Mucosa of descending colon (tissue), 3 donors: Measurements from ENCODE around the gene MROH2A. TPM values are rescaled to one million over a fixed set of nuclear protein-coding genes. Genes with fewer than 3 reads are reported as not detected.
A peak's percentile ranks its signal among the peaks of the same experiment; 100 is the strongest.

Source experiments
- ATAC-seq: fragments of 200-7000 bp; cut with Tn5 transposase; one replicate; pipeline ENCODE4 v1.9.1; 2020; ENCODE audit warnings: mild to moderate bottlenecking, moderate library complexity
- DNase-seq, 3 donors: peaks; one replicate each; pipeline ENCODE4 v3.0.0-alpha.2; 2020
- H3K36me3 ChIP-seq: fragments of 200-600 bp; one replicate; pipeline ENCODE4 v1.8.0; 2021; ENCODE audit warnings: low read depth, mild to moderate bottlenecking
- H3K4me1 ChIP-seq: fragments of 200-600 bp; one replicate; pipeline ENCODE4 v1.8.0; 2021; ENCODE audit warnings: low read depth, mild to moderate bottlenecking
- H3K4me3 ChIP-seq: fragments of 200-600 bp; one replicate; pipeline ENCODE4 v1.8.0; 2021; ENCODE audit warnings: mild to moderate bottlenecking
- H3K9me3 ChIP-seq: fragments of 200-600 bp; one replicate; pipeline ENCODE4 v1.8.0; 2021; ENCODE audit warnings: mild to moderate bottlenecking
- CTCF ChIP-seq: fragments of 200-600 bp; IDR thresholded peaks from one replicate; pipeline ENCODE4 v1.8.0; 2022; ENCODE audit warnings: antibody characterized with exemption, mild to moderate bottlenecking
- intact Hi-C, 2 donors: fragments of 100-400 bp; cut with DNase I in 1 of 2; cut with micrococcal nuclease in 1 of 2; formaldehyde crosslinking; loops; one replicate each; pipeline versions ENCODE4 v1.11.0 to v1.11.1; 2022; cut with DNase I, micrococcal nuclease
- total RNA-seq, 3 donors: library from RNA; stranded (reverse); fragmentation: NEBNext Ultra II Directional in 2 of 3; extraction: Animal tissue kit (Norgen Biotek cat#: 25700) in 2 of 3; gene quantifications; one replicate each; pipeline versions ENCODE4 v1.2.1 to v1.2.4, GENCODE V29; 2021 to 2023
- donor health status: DM: no; HTN: no; CAD: no; lungs with moderate emphysema.
- donor health status: DM: no; HTN: no; CAD: no.
- donor health status: DM: no; HTN: yes; CAD: no.

Gene MROH2A
- total RNA-seq, 3 donors from 2014 or later, result 0.20 TPM; not detected in 2

- Histone ChIP-seq H3K9me3 (no peaks in the 10 kb centered on the region), H3K4me1 (peaks cover 25% of the 10 kb centered on the region), H3K4me3 (no peak overlapping the region), H3K36me3 (no peaks in the 10 kb centered on the region)
- DNase-seq (no peak), ATAC-seq (no peak)
- no peak for TF ChIP-seq CTCF
- intact Hi-C loops, result no loop called here
Measured at GRCh38 chr2:233761040-233761769, 16.9 kb upstream of the MROH2A start.

- peak; percentile 88 for ATAC-seq
- Histone ChIP-seq H3K9me3 (no peaks in the 10 kb centered on the region), H3K4me3 (no peak overlapping the region), H3K36me3 (no peaks in the 10 kb centered on the region), H3K4me1 (peaks cover 7% of the 10 kb centered on the region)
- intact Hi-C loops, result no loop called here
- TF ChIP-seq CTCF, result no peak
- DNase-seq, result peak in 1 of 3 donors; percentile 17
Measured at GRCh38 chr2:233764264-233764663, 13.9 kb upstream of the MROH2A start.

- H3K4me1 ChIP-seq, result peaks cover 6% of the 10 kb centered on the region
- TF ChIP-seq CTCF, result no peak
- ATAC-seq (no peak), DNase-seq (no peak)
- H3K9me3 ChIP-seq, result no peaks in the 10 kb centered on the region
- H3K36me3 ChIP-seq, result no peaks in the 10 kb centered on the region
- no peak overlapping the region for H3K4me3 ChIP-seq
- intact Hi-C loops, result no loop called here
Measured at GRCh38 chr2:233764761-233765160, 13.4 kb upstream of the MROH2A start.

- intact Hi-C loops, result no loop called here
- no peak for TF ChIP-seq CTCF
- Histone ChIP-seq H3K9me3 (no peaks in the 10 kb centered on the region), H3K4me1 (peaks cover 6% of the 10 kb centered on the region), H3K36me3 (no peaks in the 10 kb centered on the region), H3K4me3 (no peak overlapping the region)
- ATAC-seq, result peak; percentile 61
- DNase-seq, result peak in 2 of 3 donors; percentile 40 to 42
Measured at GRCh38 chr2:233766416-233766815, 11.7 kb upstream of the MROH2A start.

GRCh38 chr2:233768076-233768475 is 10.1 kb upstream of the MROH2A start:
- intact Hi-C loops, result no loop called here

More at GRCh38 chr2:233768076-233768475, 10.1 kb upstream of the MROH2A start:
- DNase-seq, result no peak
- TF ChIP-seq CTCF, result no peak
- Histone ChIP-seq H3K4me1 (peaks cover 6% of the 10 kb centered on the region), H3K36me3 (no peaks in the 10 kb centered on the region), H3K9me3 (no peaks in the 10 kb centered on the region), H3K4me3 (no peak overlapping the region)
- no peak for ATAC-seq
